Measurements from ENCODE around the gene WNT11.

WNT11 gene

DNA sequence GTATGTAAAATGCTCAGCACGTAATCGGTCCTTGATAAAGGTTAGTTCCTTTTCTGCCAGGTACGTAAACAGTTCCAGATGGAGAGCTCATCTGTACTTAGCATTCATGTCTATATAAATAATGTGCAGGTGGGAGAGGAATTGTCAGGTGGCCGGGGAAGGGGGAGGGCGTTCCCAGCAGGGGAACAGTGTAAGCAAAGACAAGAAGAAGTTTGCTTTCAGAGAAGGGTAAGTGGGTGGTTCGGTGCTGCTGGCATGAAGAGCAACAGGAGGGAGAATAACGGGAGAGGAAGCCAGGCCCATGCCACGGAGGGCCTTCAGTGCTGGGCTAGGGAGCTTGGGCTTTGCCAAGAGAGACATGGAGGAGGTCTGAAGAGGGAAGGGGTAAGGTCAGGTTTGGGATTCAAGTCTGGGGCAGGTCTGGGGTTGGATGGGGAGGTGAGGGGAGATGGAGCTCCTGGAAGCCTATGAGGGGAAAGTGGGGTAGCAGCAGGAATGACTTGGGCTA, 11.4 kb upstream of the WNT11 start:
- no peak for DNase-seq

DNA sequence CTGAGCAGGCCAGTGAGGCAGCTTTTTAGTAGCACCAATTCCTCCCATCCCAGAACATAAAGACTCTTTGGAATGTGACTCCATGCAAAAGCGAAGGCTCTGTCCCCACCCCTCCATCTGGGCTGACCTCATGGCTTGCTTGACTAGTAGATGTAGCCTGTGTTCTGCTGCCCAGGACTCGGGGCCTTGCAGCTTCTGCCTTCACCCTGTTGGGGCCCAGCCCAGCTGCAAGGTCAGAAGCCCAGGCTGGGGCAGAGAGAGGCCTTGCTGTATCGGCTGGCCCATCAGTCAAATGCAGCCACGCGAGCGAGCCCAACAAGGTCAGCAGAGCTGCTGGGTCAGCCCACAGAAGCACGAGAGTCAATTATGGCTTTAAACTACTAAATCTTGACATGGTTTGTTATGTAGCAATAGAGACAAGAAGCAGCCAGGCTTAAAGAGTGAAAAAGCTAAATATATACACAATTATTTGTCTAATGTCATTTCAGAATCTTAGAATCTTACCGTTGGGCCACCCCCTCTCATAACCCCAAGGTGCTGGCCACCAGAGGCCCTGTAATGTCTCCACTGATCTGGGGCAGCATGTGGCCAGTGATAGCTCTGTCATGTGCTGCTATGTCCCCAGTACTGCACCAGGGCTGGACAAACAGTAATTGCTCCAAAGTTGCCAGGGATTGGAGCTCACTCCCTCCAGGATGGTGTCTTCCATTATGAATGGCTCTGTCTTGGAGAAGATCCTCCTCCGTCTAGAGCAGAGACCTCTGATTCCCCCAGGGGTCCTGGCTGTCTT, 10.4 kb upstream of the WNT11 start:
- DNase-seq, result no peak

DNA sequence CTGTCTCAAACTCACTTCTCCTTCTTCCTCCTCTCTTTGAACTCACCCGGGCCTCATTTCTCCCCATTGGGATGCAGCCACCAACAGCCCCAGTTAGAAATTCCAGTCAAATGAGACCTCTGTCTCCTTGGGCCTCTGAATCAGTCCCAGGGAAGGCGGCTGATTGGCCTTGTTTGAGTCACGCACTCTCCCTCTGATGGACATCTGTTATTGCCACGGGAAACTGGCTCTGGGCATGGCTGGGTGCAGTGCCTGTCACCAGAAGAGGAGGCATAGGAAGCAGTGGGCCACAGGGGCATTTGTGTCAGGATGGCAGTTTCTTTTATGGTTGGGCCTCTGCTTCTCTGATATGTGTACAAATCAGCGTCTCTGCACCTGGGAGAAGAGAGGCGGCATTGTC, 9.6 kb upstream of the WNT11 start:
- peak; percentile 59 for DNase-seq

DNA sequence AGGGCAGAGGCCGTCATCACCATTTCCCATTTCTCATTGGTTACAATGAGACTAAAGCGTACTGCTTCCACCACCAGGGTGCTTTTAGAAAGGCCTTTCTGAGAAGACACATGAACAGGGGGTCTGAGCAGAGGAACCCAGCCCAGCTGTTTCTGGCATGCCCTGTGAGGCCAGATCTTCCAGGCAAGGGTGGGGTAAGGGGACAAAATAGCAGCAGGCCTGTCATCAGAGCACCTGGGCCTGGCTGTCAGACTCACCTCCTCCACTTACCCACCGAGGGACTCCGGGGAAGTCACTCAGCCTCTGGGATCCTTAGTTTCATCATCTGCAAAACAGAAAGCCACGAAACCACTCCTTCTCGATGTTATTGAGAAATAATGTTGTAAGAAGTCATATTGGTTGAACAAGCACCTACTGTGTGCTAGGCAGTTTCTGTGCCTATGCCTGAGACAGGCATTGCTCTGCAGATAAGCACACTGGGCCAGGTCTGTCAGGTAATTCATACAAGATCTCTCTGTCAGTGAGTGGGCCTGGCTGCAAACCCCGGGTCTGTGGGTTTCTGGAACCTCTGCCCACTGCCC, 8.8 kb upstream of the WNT11 start:
- no peak for DNase-seq

DNA sequence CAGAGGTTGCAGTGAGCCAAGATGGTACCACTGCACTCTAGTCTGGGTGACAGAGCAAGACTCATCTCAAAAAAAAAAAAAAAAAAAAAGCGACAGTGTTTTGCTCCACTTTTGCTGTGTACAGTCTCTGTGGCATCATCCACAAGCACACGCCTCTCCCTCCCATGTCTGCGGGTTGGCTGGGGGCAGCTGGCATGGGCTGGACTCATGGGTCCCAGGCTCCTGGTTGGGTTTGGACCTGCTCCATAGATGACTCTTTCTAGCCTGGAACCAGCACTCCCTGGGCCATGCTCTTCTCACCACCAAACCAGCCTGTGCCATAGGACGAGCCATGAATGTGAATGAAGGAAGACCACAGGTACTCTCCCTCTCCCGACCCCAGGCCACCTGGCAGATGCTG, 7.9 kb upstream of the WNT11 start:
- DNase-seq, result no peak

DNA sequence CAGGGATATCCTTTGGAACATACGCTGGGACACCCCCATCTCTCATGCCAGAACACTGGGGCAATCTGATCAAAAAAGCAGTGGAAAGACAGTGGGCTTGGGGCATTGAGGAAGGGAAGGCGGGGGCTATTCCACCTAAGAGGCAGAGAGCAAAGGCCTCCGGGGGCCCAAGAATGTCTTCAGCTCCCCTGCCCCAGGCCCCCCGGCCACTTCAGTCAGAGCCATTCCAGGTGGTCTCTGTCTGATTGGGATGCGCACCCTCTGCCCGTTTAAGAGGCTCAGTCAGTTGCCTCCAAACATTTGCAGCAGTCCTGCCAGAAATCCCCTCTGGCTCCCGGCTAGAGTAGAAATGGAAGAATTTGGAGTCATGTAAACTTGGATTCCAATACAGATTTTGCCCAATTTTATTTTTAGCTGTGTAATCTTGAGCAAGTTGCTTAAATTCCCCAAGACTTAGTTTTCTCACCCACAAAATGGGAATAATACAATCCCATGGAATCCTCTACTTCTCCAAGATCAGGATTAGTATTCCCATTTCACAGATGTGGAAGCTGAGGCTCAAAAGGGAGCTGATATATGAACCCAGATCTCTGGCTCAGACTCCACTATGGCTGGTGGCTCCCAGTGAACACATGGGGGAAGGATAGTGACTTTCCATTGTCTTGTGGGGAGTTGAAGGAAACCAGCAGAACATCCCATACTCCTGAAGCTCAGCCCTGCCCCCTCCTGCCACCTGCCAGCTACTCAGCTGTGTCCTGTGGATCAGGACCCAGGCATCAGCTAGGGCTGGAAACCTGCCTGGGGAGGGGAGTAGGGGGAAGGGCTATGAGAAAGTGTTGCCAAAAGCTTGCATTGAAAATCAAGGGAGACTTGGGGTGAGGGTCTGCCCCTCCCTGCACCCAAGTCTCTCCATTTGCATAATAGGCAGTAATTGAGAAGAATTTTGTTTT, 6.1 kb upstream of the WNT11 start:
- no peak for DNase-seq

DNA sequence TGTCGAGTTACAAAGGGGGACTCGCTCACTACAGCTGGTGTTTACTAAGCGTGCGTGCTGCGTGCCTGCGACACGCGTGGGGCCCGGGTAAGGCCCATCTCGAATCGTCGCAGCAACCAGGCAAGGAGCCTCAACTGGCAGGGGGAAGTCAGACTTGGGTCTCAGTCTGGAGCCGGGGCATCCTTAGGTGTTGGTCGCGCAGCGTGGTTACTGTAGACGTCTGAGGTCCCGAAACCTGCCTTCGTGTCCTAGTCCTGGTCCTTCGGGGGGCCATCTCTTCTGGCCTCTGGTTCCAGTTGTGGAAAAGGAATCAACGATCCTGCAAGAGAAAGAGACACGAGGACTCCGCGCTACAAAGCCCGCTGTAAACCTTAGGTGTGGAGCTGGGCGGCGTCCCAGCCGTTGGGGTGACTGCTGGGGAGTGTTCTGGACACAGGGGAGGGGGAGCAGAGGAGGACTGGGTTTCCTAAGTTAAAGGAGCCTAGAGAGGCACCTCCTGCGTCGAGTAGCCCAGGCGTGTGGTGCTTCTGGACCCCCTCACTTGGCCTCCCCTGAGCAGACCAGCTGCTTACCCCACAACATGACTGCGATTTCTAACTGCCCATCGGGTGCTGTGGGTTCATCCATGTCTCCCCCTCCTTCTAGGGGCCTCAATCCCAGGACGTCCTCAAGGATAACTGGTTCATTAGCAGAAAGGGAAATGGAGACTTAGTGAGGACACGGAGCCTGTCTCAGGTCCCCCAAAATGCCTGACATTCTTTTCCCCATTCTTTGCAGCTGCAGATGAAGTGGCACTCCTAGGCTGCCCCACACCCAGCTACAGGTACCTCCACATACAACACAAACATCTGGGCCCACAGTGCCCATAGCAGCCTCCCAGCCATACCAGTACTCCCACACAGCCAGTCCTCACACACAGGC, 4.9 kb upstream of the WNT11 start:
- no peak for DNase-seq

DNA sequence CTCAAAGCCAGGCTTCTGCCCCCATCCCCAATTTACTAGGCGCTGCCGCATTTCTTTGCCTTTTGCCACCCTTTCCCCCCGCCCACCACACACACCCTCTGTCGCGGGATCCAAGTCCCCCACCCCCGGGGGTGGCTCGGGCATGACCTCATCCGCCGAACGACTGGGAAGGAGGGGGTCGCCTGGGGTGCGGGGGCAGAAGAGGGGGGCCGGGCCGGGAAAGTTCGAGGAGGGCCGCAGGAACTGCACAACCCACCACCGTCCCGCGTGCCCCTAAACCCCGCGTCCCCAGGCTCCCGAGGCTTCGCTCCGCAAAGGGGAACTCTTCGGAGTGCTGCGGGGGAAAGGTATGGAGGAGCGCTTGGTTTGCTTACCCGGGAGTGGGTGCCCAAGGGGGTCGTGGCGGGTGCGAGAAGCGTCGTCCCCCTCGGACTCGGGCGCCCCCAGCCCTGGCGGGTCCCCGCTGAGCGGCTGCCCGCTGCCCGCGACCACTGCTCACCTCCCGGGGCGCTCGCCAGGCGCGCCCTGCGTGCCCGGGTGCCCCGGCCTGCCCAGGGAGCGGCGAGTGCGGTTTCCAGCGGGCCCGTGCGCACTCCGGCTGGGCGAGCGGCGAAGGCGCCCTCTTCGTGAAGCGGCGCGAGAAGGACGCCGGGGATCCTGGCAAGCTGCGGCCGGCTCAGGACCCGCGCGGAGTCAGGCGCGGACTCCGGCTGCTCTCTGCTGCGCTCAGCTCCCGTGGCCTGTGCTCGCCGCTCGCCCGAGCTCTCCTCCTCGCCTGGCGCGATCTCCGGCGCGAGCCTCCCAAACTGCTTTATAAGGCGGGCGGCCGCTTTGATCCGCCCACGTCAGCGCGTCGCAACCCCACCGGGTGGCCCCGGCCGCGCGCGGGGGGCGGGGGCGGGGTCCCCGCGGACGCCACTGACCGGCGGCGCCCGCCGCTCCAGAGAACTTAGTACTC, 4.0 kb upstream of the WNT11 start:
- peak; percentile 61 for DNase-seq

DNA sequence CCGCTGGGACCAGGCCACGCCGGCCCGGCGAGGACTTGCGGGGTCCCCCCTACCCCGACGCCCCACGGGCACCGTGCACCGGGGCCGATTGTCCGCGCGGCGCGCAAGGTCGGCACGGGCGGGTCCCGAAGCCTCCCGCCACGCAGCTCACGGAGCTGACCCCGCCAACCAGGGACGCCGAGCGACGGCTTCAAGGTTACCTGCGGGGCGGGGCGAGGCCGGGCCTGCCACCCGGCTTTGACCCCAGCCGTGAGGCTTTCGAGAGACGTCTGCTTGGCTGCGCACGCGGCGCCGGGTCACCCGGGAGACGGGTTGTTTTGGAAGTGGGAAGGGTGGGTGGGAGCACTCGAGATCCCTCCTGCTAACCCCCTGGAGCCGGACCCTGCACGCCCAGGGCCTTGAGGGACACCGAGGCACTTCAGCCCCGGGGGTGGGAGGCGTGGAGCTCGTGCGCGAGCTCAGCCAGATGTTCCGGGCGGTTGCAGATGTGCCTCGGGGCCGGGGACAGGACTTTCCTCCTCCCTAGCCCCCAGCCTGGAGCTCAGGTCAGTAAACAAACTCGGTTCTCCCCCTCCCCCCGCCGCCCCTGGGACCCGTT, 3.2 kb upstream of the WNT11 start:
- DNase-seq, result no peak

DNA sequence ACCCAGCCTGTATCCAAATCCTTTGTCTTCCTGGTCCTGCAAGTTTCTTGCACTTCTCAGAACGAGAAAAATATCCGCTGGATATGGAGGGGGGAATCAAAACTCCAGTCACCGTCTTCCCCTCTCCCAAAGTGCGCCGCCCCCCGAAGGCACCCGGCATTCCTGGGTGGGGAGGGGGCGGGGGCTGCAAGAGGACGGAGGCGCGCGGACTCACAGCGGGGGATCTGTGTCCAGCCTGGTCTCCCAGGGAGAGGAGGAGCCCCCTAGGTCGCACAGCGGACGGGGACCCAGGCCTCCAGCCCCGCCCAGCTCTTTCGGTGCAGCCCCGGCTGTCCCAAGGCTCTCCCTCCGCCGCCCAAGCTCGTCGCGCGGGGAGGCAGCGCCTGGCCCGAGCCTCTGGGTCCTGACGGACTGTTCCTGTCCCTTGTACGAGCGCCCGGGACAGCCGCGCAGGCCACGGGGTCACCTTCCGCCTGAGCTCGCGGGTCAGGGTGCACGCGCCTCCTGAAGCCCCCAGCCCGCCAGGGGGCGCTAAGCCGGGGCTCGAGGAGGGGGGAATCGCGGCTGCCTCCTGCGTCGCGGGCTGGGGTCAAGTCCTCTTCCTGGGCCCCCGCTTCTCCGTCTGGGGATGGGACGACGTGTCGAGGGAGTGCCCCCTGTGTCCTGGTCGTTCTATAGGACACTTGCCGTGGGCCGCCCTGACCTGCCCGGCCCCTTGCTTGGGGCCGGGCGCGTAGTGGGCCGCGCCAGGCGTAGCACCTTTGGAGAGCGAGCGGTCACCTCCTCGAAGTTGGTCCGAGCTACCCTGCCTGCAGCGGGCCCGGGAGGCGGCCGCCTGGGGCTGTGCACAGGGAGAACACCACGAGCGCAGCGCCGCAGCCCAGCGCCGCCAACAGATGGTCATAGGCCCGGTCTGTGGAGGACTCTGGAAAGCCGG, 2.4 kb upstream of the WNT11 start:
- peak; percentile 42 for DNase-seq

DNA sequence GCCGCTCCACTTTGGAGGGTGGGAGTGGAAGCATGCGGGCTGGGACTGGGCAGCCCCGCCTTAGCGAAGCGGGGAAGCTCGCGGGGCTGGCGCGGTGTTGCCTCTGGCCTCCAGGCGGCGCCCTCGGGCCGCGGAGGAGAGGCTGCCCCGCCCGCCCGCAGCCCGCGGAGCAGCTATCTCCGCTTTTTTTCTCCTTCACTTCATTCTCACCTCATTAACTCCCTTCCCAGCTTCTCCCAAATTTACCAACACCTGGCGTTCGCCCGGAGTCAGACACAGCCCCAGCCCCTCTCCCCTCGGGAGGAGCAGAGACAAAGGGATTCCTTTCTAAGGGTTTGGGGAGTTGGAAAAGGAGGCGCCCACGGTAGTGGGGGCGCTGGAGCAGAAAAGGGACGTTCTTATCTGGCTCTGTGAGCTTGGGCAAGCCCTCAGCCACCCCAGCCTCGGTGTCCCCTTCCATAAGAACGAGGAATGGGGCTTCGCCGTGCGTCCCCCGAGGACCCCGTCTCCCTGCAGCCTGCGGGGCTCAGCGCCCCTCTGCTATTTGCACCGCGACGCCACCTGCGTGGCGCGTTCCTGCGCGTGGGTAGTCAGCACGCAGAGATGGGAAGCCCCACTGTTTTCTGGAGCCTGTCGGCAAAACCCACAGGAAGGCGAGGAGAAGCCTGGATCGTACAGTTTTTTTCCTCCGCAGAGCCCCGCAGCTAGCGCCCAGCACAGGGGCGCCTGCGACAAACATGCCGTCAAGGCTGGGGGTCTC, 1.5 kb upstream of the WNT11 start:
- peak; percentile 70 for DNase-seq

DNA sequence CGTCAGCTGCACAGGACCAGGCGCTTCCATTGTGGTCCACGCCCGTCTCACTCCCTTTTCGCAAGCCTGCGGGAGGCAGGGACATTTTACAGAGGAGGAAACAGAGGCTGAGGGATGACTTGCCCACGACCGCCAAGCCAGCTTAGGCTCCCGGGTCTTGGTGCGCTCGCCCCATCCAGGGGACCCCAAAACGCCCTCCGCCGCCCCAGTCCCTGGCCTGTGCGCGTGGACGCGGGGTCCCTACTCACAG, 300 bp downstream of the WNT11 start:
- no peak for DNase-seq

DNA sequence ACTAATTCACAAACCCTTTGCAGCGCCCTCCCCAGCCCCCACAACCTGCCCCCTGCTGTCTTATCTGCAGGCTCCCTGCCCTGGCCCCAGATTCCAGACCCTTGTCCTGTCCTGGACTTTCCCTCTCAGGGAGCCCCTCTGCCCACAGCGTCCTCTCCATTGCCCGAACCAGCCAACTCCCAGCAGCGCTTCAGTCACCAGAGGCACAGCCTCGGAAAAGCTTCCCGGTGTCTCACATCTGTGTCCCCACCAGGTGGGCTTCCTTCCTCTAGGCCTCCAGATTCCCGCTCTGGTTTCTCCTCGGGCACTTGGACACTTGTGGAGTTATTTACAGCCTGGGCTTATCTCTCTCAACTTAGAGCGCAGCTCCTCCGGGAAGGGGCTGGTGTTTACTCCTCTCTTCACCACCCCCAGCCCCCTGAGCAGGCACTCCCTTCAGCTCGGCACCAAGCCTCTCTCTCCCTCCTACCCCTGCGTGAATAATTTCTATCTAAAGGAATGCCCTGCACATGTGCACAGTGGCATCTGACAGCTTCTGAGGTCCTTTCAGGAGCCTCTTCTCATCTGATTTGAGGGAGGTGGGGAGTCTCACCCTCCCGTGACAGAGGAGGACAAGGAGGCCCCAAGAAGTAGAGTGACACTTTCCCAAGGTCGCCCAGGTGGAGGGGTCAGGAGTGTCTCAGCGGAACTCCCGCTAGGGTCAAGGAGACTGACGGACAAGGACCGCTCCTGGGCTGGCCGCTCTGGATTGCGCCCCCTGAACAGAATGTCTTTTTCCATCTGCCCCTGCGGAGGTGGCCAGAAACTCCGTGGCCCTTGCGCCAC, 838 bp downstream of the WNT11 start:
- no peak for DNase-seq

DNA sequence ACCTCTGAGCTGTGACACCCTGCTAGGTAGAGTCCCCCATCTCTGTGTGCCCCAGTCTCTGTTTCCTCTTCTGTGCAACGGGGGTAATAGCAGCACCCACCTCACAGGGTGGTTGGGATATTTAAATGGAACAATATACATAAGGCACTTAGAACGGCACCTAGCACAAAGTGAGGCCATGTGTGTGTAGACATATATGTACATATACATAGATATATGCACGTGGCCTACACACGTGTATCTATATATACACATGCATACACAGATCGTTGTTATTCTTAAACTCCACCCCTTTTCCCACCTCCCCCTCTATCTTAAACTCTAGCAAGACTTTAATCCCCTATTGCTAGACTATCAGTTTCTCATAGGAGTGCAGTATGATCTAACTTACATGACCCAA, 2.4 kb downstream of the WNT11 start:
- no peak for DNase-seq

DNA sequence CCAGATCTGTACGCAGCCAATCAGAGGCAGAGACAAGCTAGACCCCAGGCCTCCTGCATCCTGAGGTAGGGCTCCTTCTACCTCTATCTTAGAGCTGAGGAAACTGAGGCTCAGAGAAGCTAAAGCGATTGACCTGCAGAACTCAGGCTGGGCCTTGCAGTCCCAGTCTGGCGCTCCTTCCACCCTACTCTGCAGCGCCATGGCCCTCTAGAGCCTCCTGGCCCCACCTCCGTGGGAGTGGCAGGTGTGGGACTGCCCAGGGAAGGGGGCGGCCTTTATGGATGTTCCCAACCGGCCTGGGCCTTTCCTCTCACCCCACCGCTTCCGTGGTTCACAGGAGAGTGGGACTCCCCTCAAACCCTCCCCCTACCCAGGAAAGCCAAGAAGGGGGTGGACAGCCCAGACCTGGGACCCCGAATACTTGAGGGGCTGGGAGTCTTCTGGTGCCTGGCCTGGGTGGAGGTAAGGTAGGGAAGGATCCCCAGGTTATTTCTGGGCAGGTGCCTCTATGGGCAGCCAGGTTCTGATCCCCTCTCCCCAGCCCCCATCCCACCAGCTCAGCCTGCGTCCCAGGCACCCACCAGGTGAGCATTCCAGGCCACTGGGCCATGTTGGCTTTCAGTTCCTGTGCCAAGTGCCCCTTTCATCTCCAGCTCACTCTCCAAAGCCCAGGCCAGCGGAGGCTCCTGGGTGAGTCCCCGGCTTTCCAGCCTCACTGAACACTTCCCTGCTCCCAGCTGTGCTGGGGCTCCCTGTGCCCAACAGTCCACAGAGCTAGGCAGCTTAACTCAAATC, 3.0 kb downstream of the WNT11 start:
- no peak for DNase-seq

DNA sequence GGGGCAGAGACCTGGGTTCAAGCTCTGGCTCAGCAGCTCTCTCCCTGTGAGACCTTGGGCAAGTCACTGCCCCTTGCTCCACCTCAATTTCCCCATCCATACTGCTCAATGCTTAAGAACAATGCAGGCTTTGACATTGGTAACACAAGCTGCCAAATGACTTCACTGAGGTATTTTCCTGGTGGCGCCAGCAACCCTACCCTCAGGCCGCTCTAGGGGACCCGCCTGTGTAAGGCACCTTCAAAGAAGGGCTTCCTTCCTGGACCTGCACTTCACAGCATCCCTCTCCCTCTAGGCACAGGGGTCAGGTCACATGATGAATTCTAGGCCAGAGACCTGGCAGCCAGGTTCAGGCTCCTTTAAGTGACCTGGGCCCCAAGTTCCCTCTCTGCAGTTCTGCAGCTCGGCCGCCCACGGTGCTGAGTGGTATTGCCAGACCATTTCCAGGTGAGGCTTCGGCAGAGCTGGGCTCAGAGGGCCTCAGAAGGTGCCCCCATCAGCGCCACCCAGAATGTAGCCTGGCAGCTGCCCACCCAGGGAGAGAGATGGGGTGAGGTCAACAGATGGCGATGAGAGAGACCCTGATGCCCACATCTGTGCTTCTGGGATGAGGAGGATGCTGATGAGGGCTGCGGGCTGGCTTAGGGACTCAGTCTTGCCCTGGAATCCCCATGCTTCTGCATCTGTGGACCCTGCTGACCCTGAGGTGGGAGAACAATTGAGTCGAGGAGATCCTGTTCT, 4.5 kb downstream of the WNT11 start:
- DNase-seq, result no peak

DNA sequence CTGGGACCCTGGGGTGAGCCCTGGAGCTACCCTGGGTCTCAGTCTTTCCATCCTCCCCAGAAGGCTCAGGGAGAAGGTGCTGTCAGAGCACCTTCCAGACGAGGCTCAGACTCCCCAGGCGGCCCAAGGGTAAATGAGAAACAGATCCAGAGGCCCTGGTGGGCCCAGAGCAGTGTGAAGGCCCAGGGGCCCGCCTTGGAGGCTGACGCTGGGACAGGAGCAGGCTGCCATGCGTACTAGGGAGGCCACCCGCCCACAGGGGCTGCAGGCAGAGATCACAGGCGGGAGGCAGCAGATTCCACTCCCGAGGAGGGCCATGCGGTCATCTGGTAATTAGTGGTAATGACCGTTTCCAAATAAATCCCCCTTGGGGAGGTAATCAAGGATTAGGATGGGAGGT, 5.2 kb downstream of the WNT11 start:
- no peak for DNase-seq
